NCI-H2081 treated with DMSO at 0.1 percent for 48 hours (cell line): ENCODE measurements around the gene NDUFA11.

Experiments used
- DNase-seq: peaks from one replicate; lab custom pipeline; 2025; lab: John Stamatoyannopoulos, UW

NDUFA11 gene

GRCh38 chr19:5932609-5933262 is 29.1 kb upstream of the NDUFA11 start:
- DNase-seq = no peak

- DNase-seq = no peak
Measured at GRCh38 chr19:5932146-5932545, 28.6 kb upstream of the NDUFA11 start.

DNA sequence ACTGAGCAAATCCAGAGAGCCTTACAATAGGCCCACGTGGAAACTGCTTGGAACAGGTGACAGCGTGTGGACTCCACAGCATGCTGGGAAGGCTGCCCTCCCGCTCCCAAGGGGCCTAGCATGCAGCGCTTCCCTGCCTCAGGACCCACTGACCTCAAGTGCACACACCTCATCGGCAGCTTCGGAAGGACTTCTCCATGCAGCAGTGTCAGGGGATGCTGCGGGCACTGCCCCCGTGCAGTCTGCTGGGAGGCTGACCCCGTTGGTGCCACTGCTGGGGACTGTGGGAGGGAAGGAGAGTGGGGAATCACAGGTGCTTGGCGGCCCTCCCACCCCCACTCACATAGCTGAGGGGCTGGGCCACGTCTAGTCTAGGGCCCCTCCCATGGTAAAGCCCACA is 27.7 kb upstream of the NDUFA11 start:
- DNase-seq = no peak

DNA sequence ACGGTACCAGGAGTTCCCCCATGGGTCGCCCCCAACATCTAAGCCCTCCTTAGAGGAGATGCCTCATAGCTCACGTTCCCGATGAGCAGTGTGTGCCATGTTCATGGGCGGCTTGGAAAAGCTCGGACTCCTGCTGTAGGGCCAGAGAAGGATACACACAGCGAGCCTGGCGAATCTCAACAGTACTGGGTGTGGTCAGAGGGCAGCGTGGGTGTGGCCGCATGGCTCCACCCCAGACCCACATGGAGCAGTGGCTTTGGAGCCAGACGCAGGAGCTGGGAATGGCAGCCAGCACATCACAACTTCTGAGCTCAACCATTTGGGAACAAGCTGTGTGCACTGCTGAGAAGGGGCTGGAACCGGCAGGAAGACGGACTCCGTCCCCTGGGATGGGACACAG is 26.0 kb upstream of the NDUFA11 start:
- no peak for DNase-seq

DNA sequence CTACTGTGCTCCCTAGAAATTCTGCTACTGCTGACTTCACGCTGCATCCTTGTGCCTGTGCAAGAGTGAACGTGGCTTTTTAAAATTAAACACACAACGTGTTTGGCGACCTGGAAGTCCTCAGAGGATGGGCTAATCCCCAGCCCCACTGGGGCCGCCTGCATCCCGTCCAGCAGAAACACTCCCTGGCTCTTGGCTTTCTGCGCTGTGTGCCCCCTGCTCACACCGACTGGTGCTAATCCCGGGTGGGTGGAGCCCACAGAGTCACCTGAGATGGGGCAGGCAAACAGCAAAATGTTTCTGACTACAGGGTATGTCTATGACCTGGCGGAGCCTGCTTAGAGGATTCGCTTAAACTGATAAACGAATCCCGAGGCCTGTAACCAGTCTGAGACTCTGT is 25.6 kb upstream of the NDUFA11 start:
- DNase-seq = no peak

DNA sequence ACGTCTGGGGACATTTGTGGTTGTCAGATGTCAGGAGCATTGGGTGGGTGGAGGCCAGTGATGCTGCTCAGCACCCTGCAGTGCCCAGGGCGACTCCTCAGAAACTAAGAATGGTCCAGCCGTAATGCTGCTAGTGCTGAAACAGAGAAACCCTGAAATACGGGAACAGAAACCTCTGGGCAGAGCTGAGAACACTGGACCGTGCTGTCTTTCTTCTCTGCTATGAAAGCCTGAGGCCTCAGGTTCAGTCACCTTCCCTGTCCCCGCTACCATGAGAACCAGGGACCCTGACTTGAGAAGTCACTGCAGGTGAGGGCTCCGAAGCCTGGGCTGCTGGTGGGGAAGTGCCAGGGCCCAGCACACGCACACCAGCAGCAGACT is 23.8 kb upstream of the NDUFA11 start:
- no peak for DNase-seq

- no peak for DNase-seq
Measured at GRCh38 chr19:5926641-5927440, 23.3 kb upstream of the NDUFA11 start.

DNA sequence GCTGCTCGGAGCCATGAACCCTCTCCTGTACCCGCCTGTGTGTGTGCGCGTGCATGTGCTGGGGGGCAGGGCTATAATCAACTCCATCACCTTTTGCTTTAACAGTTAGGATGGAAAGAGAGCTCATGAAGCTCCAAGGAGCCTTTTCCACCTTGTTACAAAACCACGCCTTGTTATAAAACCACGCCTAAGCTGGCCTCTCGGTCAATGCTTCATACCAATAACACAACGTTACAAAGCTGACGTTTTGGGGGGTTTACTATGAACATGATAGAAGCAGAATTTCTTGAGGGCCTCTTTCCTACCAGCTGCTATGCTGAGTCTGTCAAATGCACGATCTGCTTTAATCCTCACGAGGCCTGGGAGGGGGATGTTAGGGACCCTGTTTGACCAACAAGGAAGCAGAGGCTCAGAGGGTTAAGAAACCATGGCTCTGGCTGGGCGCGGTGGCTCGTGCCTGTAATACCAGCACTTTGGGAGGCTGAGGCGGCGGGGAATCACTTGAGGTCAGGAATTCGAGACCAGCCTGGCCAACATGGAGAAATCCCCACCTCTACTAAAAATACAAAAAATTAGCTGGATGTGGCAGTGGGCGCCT is 22.3 kb upstream of the NDUFA11 start:
- no peak for DNase-seq

GRCh38 chr19:5923356-5923755 is 19.8 kb upstream of the NDUFA11 start:
- no peak for DNase-seq

DNA sequence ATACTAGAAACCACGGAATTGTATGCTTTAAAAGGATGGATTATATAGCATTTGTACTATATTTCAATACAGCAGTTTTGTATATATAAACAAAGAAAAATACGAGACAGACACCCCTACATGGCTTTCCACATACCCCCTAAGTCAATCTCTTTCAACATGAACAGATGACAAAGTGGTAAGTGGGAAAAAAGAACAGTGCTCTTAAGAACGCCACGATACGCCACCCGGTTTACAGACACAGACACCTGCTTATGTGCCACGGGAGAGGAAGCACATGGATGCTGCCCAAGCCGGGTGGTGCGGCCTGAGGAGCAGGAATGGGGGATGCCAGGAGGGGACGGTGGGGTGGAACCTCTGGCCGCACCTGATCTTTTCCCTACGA is 18.6 kb upstream of the NDUFA11 start:
- no peak for DNase-seq

DNA sequence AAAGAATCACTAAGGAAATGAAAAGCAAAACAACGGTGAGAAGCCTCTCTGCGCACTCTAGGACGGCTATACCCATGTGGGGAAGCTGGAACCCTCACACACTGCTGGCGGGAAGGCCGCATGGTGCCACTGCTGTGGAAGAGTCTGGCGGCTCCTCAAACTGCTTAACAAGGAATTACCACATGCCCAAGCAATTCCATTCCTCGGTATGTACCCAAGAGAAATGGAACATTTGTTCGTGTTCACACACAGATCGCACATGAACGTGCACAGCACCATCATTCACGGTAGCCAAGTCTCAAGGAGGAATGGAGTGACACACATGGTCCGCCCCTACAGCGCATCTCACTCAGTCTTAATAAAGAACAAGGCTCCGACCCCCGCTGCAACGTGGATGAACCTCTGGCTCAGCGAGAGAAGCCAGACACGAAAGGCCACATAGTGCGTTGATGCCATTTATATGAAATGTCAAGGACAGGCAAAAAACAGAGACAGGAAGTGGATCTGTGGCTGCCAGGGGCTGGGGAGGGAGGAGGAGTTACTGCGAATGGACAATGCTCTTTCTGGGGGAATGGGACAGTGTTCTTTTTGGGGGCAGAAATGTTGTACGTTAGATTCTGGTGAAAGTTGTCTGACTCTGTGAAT is 18.0 kb upstream of the NDUFA11 start:
- no peak for DNase-seq

- DNase-seq = no peak
Measured at GRCh38 chr19:5918463-5919079, 15.0 kb upstream of the NDUFA11 start.

DNA sequence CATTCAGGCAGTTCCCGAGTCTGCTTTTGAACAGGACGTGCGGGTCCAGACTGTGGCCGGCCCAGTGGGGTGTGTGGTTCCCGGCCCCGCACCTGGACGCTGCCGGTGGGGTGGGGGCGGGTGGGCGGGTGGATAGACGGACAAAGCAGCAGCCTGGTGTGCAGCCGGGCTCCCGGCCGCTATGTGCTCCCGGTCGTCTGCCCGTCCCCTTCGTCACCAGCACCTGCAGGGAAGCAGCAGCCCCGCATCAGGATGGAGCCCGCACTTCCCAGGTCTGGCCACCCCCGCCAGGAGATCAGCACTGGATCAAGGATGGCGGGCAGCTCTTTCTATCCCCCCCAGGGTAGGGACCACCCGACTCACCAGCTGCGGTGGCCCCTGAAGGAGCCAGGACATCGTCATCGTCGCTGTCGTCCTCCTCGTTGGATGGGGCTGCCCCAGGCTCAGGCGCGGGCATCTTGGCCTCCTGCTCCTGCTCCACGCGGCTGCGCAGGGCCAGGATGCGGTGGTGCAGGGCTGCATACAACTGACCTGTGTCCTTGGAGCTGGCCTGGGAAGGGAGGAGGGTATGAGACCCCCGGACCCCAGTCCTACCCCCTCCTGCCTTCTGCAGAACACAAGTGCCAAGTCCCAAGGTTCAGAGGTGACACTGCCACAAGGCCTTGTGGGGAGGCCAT is 14.0 kb upstream of the NDUFA11 start:
- DNase-seq = no peak

DNA sequence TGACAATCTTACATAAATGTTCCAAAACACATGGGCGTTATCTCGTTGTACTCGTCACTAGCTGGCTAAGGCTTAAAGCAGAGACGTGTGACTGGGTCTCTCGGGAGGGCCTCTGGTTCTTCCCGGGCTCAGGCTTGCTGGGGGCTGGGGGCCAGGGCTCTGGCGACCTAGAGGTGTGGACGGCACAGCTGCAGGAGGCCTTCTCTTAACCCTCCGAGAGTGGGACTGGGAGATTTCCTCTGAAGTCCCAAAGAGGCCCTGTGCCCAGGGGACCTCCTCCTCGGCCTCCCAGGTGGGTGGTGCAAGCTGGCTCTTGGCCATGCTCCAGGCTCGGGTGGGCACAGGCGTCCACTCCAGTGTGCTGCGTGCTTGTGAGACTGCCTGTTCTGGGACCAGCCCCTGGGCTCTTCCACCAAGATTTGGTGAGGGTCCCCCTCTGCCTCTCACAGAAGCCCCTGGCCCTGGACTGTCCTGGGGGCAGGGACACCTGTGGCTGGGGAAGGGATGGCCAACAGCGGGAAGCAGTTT is 12.7 kb upstream of the NDUFA11 start:
- DNase-seq = no peak

- no peak for DNase-seq
Measured at GRCh38 chr19:5915782-5916165, 12.2 kb upstream of the NDUFA11 start.

DNA sequence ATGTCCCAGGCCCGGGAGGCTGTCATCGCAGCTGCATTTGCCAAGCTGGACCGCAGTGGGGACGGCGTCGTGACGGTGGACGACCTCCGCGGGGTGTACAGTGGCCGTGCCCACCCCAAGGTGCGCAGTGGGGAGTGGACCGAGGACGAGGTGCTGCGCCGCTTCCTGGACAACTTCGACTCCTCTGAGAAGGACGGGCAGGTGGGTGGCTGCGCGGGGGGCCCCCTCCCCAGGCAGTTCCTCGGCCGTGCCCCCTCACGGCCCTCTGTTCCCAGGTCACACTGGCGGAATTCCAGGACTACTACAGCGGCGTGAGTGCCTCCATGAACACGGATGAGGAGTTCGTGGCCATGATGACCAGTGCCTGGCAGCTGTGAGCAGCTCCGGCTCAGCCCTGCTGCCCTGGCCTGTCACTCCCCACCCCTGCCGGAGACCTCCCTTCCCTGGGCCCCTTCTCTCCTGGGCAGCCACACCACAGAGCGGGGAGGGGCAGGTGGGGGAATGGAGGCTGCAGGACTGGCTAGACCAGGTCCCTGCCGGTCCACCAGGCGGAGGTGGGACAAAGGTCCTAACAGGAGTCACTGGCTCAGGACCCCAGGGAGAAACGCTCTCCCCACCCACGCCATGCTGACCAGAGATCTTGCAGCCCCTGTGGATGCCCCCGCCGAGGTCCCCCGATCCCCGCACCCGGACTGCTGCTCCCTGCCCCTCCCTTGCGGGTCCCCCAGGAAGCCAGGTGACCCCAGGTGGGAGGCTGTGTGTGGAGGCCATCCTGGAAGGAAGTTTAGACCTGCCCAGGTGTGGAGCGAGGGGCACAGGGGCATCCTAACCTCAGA is 11.6 kb upstream of the NDUFA11 start:
- DNase-seq = no peak

- DNase-seq = no peak
Measured at GRCh38 chr19:5914358-5914774, 10.8 kb upstream of the NDUFA11 start.

GRCh38 chr19:5913739-5914357 is 10.3 kb upstream of the NDUFA11 start, which contains the start of gene CAPS:
TSS of gene CAPS (plus strand) at chr19:5914254. CDS start at chr19:5914407, 153 bp downstream.
- no peak for DNase-seq

GRCh38 chr19:5911366-5911765 is 7.8 kb upstream of the NDUFA11 start:
- DNase-seq = no peak

DNA sequence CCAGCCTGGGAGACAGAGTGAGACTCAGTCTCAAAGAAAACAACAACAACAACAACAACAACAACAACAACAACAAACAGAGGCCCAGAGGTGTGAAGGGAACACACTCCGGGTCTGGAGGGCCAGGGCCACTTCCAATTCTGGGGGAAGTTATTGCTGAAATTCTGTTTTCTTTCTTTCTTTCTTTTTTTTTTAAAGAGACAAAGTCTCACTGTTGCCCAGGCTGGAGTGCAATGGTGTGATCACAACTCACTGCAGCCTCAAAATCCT is 7.0 kb upstream of the NDUFA11 start:
- DNase-seq = no peak
